ENCODE measurements around the gene RTP5. TPM values are rescaled to one million over a fixed set of nuclear protein-coding genes. Genes with fewer than 3 reads are reported as not detected.
A peak's percentile ranks its signal among the peaks of the same experiment; 100 is the strongest.

RTP5 gene
- total RNA-seq, 1 experiment from 2014 or later = not detected

- no peak overlapping the region for H2AK5ac ChIP-seq (ENCODE audit: insufficient read length, low read length)
- H4K5ac ChIP-seq (ENCODE audit: insufficient read length, low read depth, low read length) = no peak overlapping the region
- no peak overlapping the region for H3T11ph ChIP-seq (ENCODE audit: low read length)
- H2BK12ac ChIP-seq (ENCODE audit: insufficient read length, low read depth, low read length) = no peak overlapping the region
- H3K4me1 Mint-ChIP-seq = peaks cover 22 to 32% of the 10 kb centered on the region in 2 experiments
- no peak overlapping the region for H2BK20ac ChIP-seq (ENCODE audit: low read depth, low read length, poor library complexity, severe bottlenecking)
- WGBS (ENCODE audit: extremely low coverage, insufficient read length, low lambda C conversion rate) = no CpG with 5 or more reads among the region's 21 CpGs
- peak; percentile 27 for DNase-seq
- no peak overlapping the region for H4K8ac ChIP-seq (replicated peaks; ENCODE audit: insufficient read length, low read depth, low read length)
- no peaks in the 10 kb centered on the region for H4K20me1 ChIP-seq (ENCODE audit: control insufficient read depth, insufficient read depth, insufficient read length)
- H3K27ac ChIP-seq (ENCODE audit: insufficient read length, low read depth, low read length) = no peak overlapping the region
- peaks cover 5% of the 10 kb centered on the region for H3K23me2 ChIP-seq (ENCODE audit: insufficient read length, low read depth, low read length, poor library complexity, severe bottlenecking)
- H3K36me3 Mint-ChIP-seq (ENCODE audit: insufficient read depth in 1 of 3, low read depth in 3 of 3) = peaks cover 0 to 7% (median 0%) of the 10 kb centered on the region in 3 experiments; a peak in 3 of 7 replicates
- peak overlapping the region in 1 of 2 experiments; percentile 81; a peak in 2 of 5 replicates for H3K4me3 Mint-ChIP-seq
- H3K14ac ChIP-seq (ENCODE audit: insufficient read depth, low read length) = peak overlapping the region; percentile 70
- H2BK15ac ChIP-seq (ENCODE audit: low read depth, low read length) = no peak overlapping the region
- no peak for TF ChIP-seq CTCF (conservative IDR thresholded peaks at IDR 0.05)
- no peaks in the 10 kb centered on the region; the same call in 1 of the 2 replicates for H3K4me1 ChIP-seq (ENCODE audit: insufficient read depth, low read length)
- no peaks in the 10 kb centered on the region for H3K9me3 ChIP-seq (ENCODE audit: control insufficient read depth, low read depth, low read length)
- no peak overlapping the region for H3K56ac ChIP-seq (ENCODE audit: insufficient read length, low read depth, low read length)
- no peak overlapping the region for H3K9ac ChIP-seq (ENCODE audit: extremely low read depth, insufficient read length, low read length)
- peak overlapping the region; percentile 61 for H3K18ac ChIP-seq (ENCODE audit: insufficient read length, low read depth, low read length)
- no peak overlapping the region for H2BK5ac ChIP-seq (ENCODE audit: insufficient read length, low read length)
- H3K79me1 ChIP-seq (ENCODE audit: insufficient read depth, low read depth, low read length, poor library complexity, severe bottlenecking) = no peaks in the 10 kb centered on the region
- H3K27me3 Mint-ChIP-seq (ENCODE audit: low read depth) = peaks cover 3% of the 10 kb centered on the region; the same call in 1 of the 2 replicates
- no peaks in the 10 kb centered on the region; the same call in 1 of the 2 replicates for H3K27me3 ChIP-seq (ENCODE audit: insufficient read depth, low read length)
- H3K27ac Mint-ChIP-seq = peak overlapping the region in 1 of 3 experiments; percentile 52; a peak in 1 of 7 replicates
- H3K4ac ChIP-seq (ENCODE audit: low read depth, low read length) = no peak overlapping the region
- H3K23ac ChIP-seq (ENCODE audit: insufficient read length, low read depth, low read length) = no peak overlapping the region
- no peak overlapping the region for H3K4me2 ChIP-seq (ENCODE audit: insufficient read depth, insufficient read length, low read length)
- H2BK120ac ChIP-seq (ENCODE audit: low read depth, low read length, poor library complexity, severe bottlenecking) = no peak overlapping the region
- H4K91ac ChIP-seq (ENCODE audit: insufficient read length, low read depth, low read length) = no peak overlapping the region
- H3K9me3 Mint-ChIP-seq = no peaks in the 10 kb centered on the region; a peak in 1 of 5 replicates
- no peaks in the 10 kb centered on the region for H3K79me2 ChIP-seq (ENCODE audit: insufficient read depth, low read length)
- no peak overlapping the region for H2AFZ ChIP-seq (ENCODE audit: low read length)
Measured at GRCh38 chr2:241901018-241901380, 31.5 kb downstream of the RTP5 start.

Data from H9 (cell line).